H9 (cell line): ENCODE data around the gene MAP2K2. TPM values are rescaled to one million over a fixed set of nuclear protein-coding genes. Genes with fewer than 3 reads are reported as not detected.
"Not testable (repeated sequence)": the region's sequence is repeated elsewhere in the genome, so short reads cannot be mapped to it uniquely, and the experiment has no call there.

Experiments
- DNase-seq: peaks from one replicate; pipeline ENCODE4 v3.0.0-alpha.2; 2017
- H2AFZ ChIP-seq: one replicate; pipeline ENCODE4 v1.6.1; 2013; ENCODE audit warnings: mild to moderate bottlenecking, low read length, control low read depth, moderate library complexity
- H2AK5ac ChIP-seq: 2 replicates; pipeline ENCODE4 v1.6.1; 2013; ENCODE audit warnings: low read length, control low read depth, mixed read lengths; ENCODE audit not compliant: insufficient read length
- H2BK120ac ChIP-seq: one replicate; pipeline ENCODE4 v1.6.1; 2013; ENCODE audit warnings: low read depth, mild to moderate bottlenecking, low read length, control low read depth, inconsistent platforms; ENCODE audit not compliant: poor library complexity, severe bottlenecking
- H2BK12ac ChIP-seq: 2 replicates; pipeline ENCODE4 v1.6.1; 2013; ENCODE audit warnings: low read length, control low read depth, mixed read lengths, low read depth; ENCODE audit not compliant: insufficient read length
- H2BK15ac ChIP-seq: 2 replicates; pipeline ENCODE4 v1.6.1; 2013; ENCODE audit warnings: low read depth, low read length, control low read depth
- H2BK20ac ChIP-seq: one replicate; pipeline ENCODE4 v1.6.1; 2013; ENCODE audit warnings: low read depth, mild to moderate bottlenecking, low read length, control low read depth, inconsistent platforms; ENCODE audit not compliant: poor library complexity, severe bottlenecking
- H2BK5ac ChIP-seq: 2 replicates; pipeline ENCODE4 v1.6.1; 2013; ENCODE audit warnings: low read length, control low read depth, mixed read lengths; ENCODE audit not compliant: insufficient read length
- H3K14ac ChIP-seq: 2 replicates; pipeline ENCODE4 v1.6.1; 2013; ENCODE audit warnings: low read length, control low read depth; ENCODE audit not compliant: insufficient read depth
- H3K18ac ChIP-seq: 2 replicates; pipeline ENCODE4 v1.6.1; 2013; ENCODE audit warnings: low read depth, mild to moderate bottlenecking, mixed read lengths, low read length, control low read depth; ENCODE audit not compliant: insufficient read length
- H3K23ac ChIP-seq: 2 replicates; pipeline ENCODE4 v1.6.1; 2013; ENCODE audit warnings: low read length, control low read depth, mixed read lengths, low read depth; ENCODE audit not compliant: insufficient read length
- H3K23me2 ChIP-seq: 2 replicates; pipeline ENCODE4 v1.6.1; 2013; ENCODE audit warnings: low read depth, mild to moderate bottlenecking, mixed read lengths, low read length, control low read depth; ENCODE audit not compliant: insufficient read length, poor library complexity, severe bottlenecking
- H3K27ac ChIP-seq: 2 replicates; pipeline ENCODE4 v1.5.1; 2013; ENCODE audit warnings: low read length, control low read depth, mixed read lengths, low read depth; ENCODE audit not compliant: insufficient read length
- H3K27me3 ChIP-seq: 2 replicates; pipeline ENCODE4 v1.6.1; 2013; ENCODE audit warnings: low read length, control low read depth, inconsistent platforms; ENCODE audit not compliant: insufficient read depth
- H3K4ac ChIP-seq: 2 replicates; pipeline ENCODE4 v1.6.1; 2013; ENCODE audit warnings: low read depth, mild to moderate bottlenecking, control low read depth, inconsistent platforms, low read length, moderate library complexity
- H3K4me1 ChIP-seq: 2 replicates; pipeline ENCODE4 v1.6.1; 2013; ENCODE audit warnings: low read length, control low read depth, inconsistent platforms; ENCODE audit not compliant: insufficient read depth
- H3K4me2 ChIP-seq: 2 replicates; pipeline ENCODE4 v1.6.1; 2013; ENCODE audit warnings: low read length, control low read depth, mixed read lengths; ENCODE audit not compliant: insufficient read length, insufficient read depth
- H3K56ac ChIP-seq: 2 replicates; pipeline ENCODE4 v1.6.1; 2013; ENCODE audit warnings: low read depth, mild to moderate bottlenecking, mixed read lengths, low read length, control low read depth; ENCODE audit not compliant: insufficient read length
- H3K79me1 ChIP-seq: 2 replicates; pipeline ENCODE4 v1.6.1; 2013; ENCODE audit warnings: low read depth, mild to moderate bottlenecking, moderate library complexity, low read length, control low read depth, inconsistent platforms; ENCODE audit not compliant: insufficient read depth, poor library complexity, severe bottlenecking
- H3K79me2 ChIP-seq: 2 replicates; pipeline ENCODE4 v1.6.1; 2013; ENCODE audit warnings: low read length, control low read depth, inconsistent platforms; ENCODE audit not compliant: insufficient read depth
- H3K9ac ChIP-seq: 2 replicates; pipeline ENCODE4 v1.6.1; 2013; ENCODE audit warnings: low read length, control low read depth, mixed read lengths; ENCODE audit not compliant: insufficient read length; ENCODE audit errors: extremely low read depth
- H3K9me3 ChIP-seq: one replicate; pipeline ENCODE4 v1.6.1; 2013; ENCODE audit warnings: low read depth, low read length, inconsistent platforms; ENCODE audit not compliant: control insufficient read depth
- H3T11ph ChIP-seq: one replicate; pipeline ENCODE4 v1.6.1; 2013; ENCODE audit warnings: mild to moderate bottlenecking, low read length, control low read depth, inconsistent platforms
- H4K20me1 ChIP-seq: one replicate; pipeline ENCODE4 v1.6.1; 2013; ENCODE audit not compliant: control insufficient read depth, insufficient read length, insufficient read depth
- H4K5ac ChIP-seq: 2 replicates; pipeline ENCODE4 v1.6.1; 2013; ENCODE audit warnings: low read depth, mild to moderate bottlenecking, mixed read lengths, low read length, control low read depth; ENCODE audit not compliant: insufficient read length
- H4K8ac ChIP-seq: replicated peaks from 2 replicates; pipeline ENCODE4 v1.6.1; 2013; ENCODE audit warnings: low read length, control low read depth, mixed read lengths, low read depth; ENCODE audit not compliant: insufficient read length
- H4K91ac ChIP-seq: 2 replicates; pipeline ENCODE4 v1.6.1; 2013; ENCODE audit warnings: low read depth, mild to moderate bottlenecking, moderate library complexity, mixed read lengths, low read length, control low read depth; ENCODE audit not compliant: insufficient read length
- H3K27ac Mint-ChIP-seq, 3 experiments: 2 replicates in 2 of 3; 3 replicates in 1 of 3; pipeline ENCODE4 v1.8.0; 2020 to 2021; ENCODE audit warnings: mixed read lengths in 3 of 3, mild to moderate bottlenecking in 1 of 3, moderate library complexity in 1 of 3
- H3K27me3 Mint-ChIP-seq: 2 replicates; pipeline ENCODE4 v1.8.0; 2021; ENCODE audit warnings: low read depth, mild to moderate bottlenecking, moderate library complexity, mixed read lengths
- H3K36me3 Mint-ChIP-seq, 3 experiments: 2 replicates in 2 of 3; 3 replicates in 1 of 3; pipeline ENCODE4 v1.8.0; 2020 to 2021; ENCODE audit warnings: low read depth in 3 of 3, mixed read lengths in 3 of 3; ENCODE audit not compliant: insufficient read depth in 1 of 3
- H3K4me1 Mint-ChIP-seq, 2 experiments: 2 replicates each; pipeline ENCODE4 v1.8.0; 2020; ENCODE audit warnings: mixed read lengths in 2 of 2
- H3K4me3 Mint-ChIP-seq, 2 experiments: 2 replicates in 1 of 2; 3 replicates in 1 of 2; pipeline ENCODE4 v1.8.0; 2020 to 2021; ENCODE audit warnings: mild to moderate bottlenecking in 2 of 2, mixed read lengths in 2 of 2, moderate library complexity in 1 of 2
- H3K9me3 Mint-ChIP-seq, 2 experiments: 2 replicates in 1 of 2; 3 replicates in 1 of 2; pipeline ENCODE4 v1.8.0; 2020; ENCODE audit warnings: mild to moderate bottlenecking in 2 of 2, mixed read lengths in 2 of 2, moderate library complexity in 1 of 2
- CTCF ChIP-seq: fragments of 200-600 bp; sonication (generic); conservative IDR thresholded peaks from 3 replicates; pipeline ENCODE4 v1.8.0; 2021; ENCODE audit warnings: antibody characterized with exemption, mild to moderate bottlenecking
- WGBS: extraction: QIAGEN DNeasy Blood & Tissue Kit; methylation state at CpG from one replicate; pipeline ENCODE4 v1.1.7; 2013; ENCODE audit warnings: missing lambda C conversion rate, low lambda C conversion rate, mixed read lengths; ENCODE audit not compliant: insufficient read length; ENCODE audit errors: extremely low coverage; 5-methylcytosine and 5-hydroxymethylcytosine counted together
- total RNA-seq: library from RNA; stranded (reverse); gene quantifications from 2 replicates; pipeline ENCODE4 v1.2.1, GENCODE V29; 2021

Gene MAP2K2
- total RNA-seq, 1 experiment from 2014 or later, result 167 TPM

GRCh38 chr19:4161415-4162077 is 37.6 kb upstream of the MAP2K2 start:
- no peaks in the 10 kb centered on the region for H3K36me3 Mint-ChIP-seq
- Histone ChIP-seq H2BK15ac (no peak overlapping the region), H2BK5ac (no peak overlapping the region), H2AFZ (no peak overlapping the region), H3K56ac (no peak overlapping the region), H2BK20ac (no peak overlapping the region), H2BK120ac (no peak overlapping the region), H3K27ac (no peak overlapping the region), H3K79me2 (no peaks in the 10 kb centered on the region), H3K4me1 (no peaks in the 10 kb centered on the region), H3K23me2 (no peaks in the 10 kb centered on the region), H3K4ac (no peak overlapping the region), H4K8ac (no peak overlapping the region), H3K79me1 (no peaks in the 10 kb centered on the region), H4K5ac (no peak overlapping the region), H3K9me3 (no peaks in the 10 kb centered on the region), H4K91ac (no peak overlapping the region), H3K27me3 (no peaks in the 10 kb centered on the region), H4K20me1 (no peaks in the 10 kb centered on the region), H3K9ac (no peak overlapping the region), H3T11ph (no peak overlapping the region), H3K23ac (no peak overlapping the region), H2AK5ac (no peak overlapping the region), H3K18ac (no peak overlapping the region), H3K14ac (no peak overlapping the region), H3K4me2 (no peak overlapping the region), H2BK12ac (no peak overlapping the region)
- H3K27me3 Mint-ChIP-seq, result peaks cover 49% of the 10 kb centered on the region
- WGBS, result no CpG with 5 or more reads among the region's 7 CpGs
- no peak for DNase-seq
- H3K27ac Mint-ChIP-seq, result no peak overlapping the region
- peaks cover 0 to 4% of the 10 kb centered on the region in 2 experiments; a peak in 1 of 4 replicates for H3K4me1 Mint-ChIP-seq
- H3K9me3 Mint-ChIP-seq, result no peaks in the 10 kb centered on the region
- TF ChIP-seq CTCF, result no peak
- no peak overlapping the region for H3K4me3 Mint-ChIP-seq

- H3K23ac ChIP-seq, H3K9ac ChIP-seq, H3K9me3 ChIP-seq, H3K27me3 ChIP-seq, H2AK5ac ChIP-seq, H3K4me1 ChIP-seq, H3K4ac ChIP-seq, H3K23me2 ChIP-seq, H3T11ph ChIP-seq, H3K4me3 Mint-ChIP-seq, H2BK5ac ChIP-seq, H3K14ac ChIP-seq, H2BK15ac ChIP-seq, H2BK120ac ChIP-seq, H4K91ac ChIP-seq, H3K4me1 Mint-ChIP-seq, H2AFZ ChIP-seq, H3K79me1 ChIP-seq, H3K9me3 Mint-ChIP-seq, H4K8ac ChIP-seq, H3K18ac ChIP-seq, H2BK20ac ChIP-seq, H3K56ac ChIP-seq, H3K36me3 Mint-ChIP-seq, DNase-seq, H4K5ac ChIP-seq, H3K27ac Mint-ChIP-seq, H3K27ac ChIP-seq, H3K79me2 ChIP-seq, H4K20me1 ChIP-seq, H2BK12ac ChIP-seq, H3K4me2 ChIP-seq: not testable (repeated sequence)
- H3K27me3 Mint-ChIP-seq, result peaks cover 37% of the 10 kb centered on the region
- WGBS, result no CpG with 5 or more reads among the region's 8 CpGs
These were observed 34.0 kb upstream of the MAP2K2 start for GRCh38 chr19:4157971-4158370.
